PFSK-1 (cell line): Measurements from ENCODE around the gene ZXDC.

Source experiments
- POLR2AphosphoS5 ChIP-seq: IDR thresholded peaks from 2 replicates; pipeline ENCODE4 v1.6.1; 2012; ENCODE audit warnings: low read depth, mild to moderate bottlenecking, control low read depth, low read length, moderate library complexity
- SIN3A ChIP-seq: IDR thresholded peaks from 2 replicates; pipeline ENCODE4 v1.6.1; 2012; ENCODE audit warnings: mild to moderate bottlenecking, low read length, moderate library complexity, borderline replicate concordance; ENCODE audit not compliant: insufficient read depth
- TAF1 ChIP-seq: IDR thresholded peaks from 2 replicates; pipeline ENCODE4 v1.6.1; 2012; ENCODE audit warnings: low read length, control low read depth, borderline replicate concordance; ENCODE audit not compliant: insufficient read depth

DNA sequence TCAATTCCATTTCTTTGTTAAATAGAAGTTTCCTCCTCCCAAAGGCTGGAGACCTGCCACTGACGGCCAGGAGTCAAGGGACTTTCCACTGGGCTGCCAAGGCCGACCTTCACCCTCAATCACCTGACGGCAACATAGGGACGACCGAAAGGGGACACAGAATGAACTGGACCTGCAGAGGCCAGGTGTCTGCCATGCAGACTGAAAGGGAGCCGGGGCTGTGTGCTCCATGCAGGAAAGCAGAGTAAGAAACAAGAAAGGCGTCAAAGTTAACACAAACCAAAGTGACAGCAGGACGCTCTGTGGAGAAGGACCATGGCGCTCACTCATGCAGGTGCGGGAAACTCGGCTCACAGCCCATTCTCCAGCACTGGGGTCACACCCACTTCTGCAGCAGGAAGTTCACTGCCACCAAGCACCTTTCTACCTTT is 26.1 kb downstream of the ZXDC start:
- TF ChIP-seq SIN3A (no peak), POLR2AphosphoS5 (no peak), TAF1 (no peak)
